Right lobe of liver (tissue), 4 donors: ENCODE measurements around the gene LTA.

ENCODE experiments used
- POLR2A ChIP-seq: fragments of 450-650 bp; IDR thresholded peaks from one replicate; pipeline ENCODE4 v1.6.1; 2017; ENCODE audit warnings: antibody characterized with exemption, mild to moderate bottlenecking
- TF ChIP-seq, protein P1 (sequence below), 4 donors: fragments of 200-600 bp in 3 of 4; fragments of 450-650 bp in 1 of 4; IDR thresholded peaks; one replicate each; pipeline versions ENCODE4 v1.5.1 to v1.8.0; 2016 to 2022; ENCODE audit warnings: antibody characterized with exemption in 4 of 4, mild to moderate bottlenecking in 2 of 4
- donor health status: DM: no; HTN: no; CAD: no.
- donor health status: DM: no; HTN: no; CAD: no.
- donor health status: DM: no; HTN: yes; CAD: no.

DNA sequence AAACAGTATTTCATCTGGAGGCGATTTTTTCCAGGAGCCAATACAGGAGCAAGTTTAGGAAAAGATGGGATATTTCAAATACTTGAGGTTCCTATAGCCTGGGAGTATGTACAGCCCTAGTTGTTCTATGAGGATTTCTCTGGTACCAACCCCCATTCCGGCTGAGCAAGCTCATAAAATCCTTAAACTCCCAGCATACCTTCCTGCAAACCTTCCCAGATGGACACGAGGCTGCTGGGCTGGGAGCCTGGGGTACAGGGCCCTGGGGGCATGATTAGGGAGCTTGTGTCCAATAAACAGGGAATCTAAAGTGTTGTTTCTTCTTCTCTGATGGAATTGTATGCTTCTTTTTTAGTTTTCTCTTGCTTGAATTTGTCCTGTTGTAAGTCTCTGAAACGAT is 49.9 kb downstream of the LTA start:
- TF ChIP-seq POLR2A: no peak
- TF ChIP-seq, protein P1, sequence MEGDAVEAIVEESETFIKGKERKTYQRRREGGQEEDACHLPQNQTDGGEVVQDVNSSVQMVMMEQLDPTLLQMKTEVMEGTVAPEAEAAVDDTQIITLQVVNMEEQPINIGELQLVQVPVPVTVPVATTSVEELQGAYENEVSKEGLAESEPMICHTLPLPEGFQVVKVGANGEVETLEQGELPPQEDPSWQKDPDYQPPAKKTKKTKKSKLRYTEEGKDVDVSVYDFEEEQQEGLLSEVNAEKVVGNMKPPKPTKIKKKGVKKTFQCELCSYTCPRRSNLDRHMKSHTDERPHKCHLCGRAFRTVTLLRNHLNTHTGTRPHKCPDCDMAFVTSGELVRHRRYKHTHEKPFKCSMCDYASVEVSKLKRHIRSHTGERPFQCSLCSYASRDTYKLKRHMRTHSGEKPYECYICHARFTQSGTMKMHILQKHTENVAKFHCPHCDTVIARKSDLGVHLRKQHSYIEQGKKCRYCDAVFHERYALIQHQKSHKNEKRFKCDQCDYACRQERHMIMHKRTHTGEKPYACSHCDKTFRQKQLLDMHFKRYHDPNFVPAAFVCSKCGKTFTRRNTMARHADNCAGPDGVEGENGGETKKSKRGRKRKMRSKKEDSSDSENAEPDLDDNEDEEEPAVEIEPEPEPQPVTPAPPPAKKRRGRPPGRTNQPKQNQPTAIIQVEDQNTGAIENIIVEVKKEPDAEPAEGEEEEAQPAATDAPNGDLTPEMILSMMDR (IDR thresholded peaks at IDR 0.05): no peak
